H1 (cell line): Measurements from ENCODE around the gene DRD1. TPM values are rescaled to one million over a fixed set of nuclear protein-coding genes. Genes with fewer than 3 reads are reported as not detected.

Experiments
- CTCF ChIA-PET: fragments of 300-600 bp; sonication (Branson Sonifier 250); formaldehyde crosslinking; loops from one replicate; lab custom pipeline; 2021; ENCODE audit not compliant: partially characterized antibody; lab: Charles Lee
- POLR2A ChIA-PET: fragments of 300-600 bp; sonication (Branson Sonifier 250); formaldehyde crosslinking; loops from one replicate; lab custom pipeline; 2021; ENCODE audit warnings: inconsistent platforms; ENCODE audit not compliant: partially characterized antibody; lab: Charles Lee
- DNase-seq, 2 experiments: peaks; one replicate each; pipeline versions ENCODE4 v3.0.0 to v3.0.0-alpha.2; 2010 to 2022; ENCODE audit warnings: low spot score in 2 of 2, low read depth in 1 of 2, mixed read lengths in 1 of 2
- FAIRE-seq: peaks from 2 replicates; lab custom pipeline; 2011; peaks lifted over from hg19 to GRCh38; lab: Jason Lieb, UNC
- H2AFZ ChIP-seq: 2 replicates; pipeline ENCODE4 v1.8.1; 2012; ENCODE audit warnings: low read length, inconsistent platforms
- H2AK5ac ChIP-seq: 2 replicates; pipeline ENCODE4 v1.6.1; 2013; ENCODE audit warnings: low read depth, low read length
- H2BK120ac ChIP-seq: replicated peaks from 2 replicates; pipeline ENCODE3; 2013; ENCODE audit warnings: low read depth, low read length, inconsistent platforms
- H2BK12ac ChIP-seq: 2 replicates; pipeline ENCODE4 v1.6.1; 2013; ENCODE audit warnings: low read depth, low read length
- H2BK15ac ChIP-seq: 2 replicates; pipeline ENCODE4 v1.6.1; 2013; ENCODE audit warnings: low read length
- H2BK20ac ChIP-seq: 2 replicates; pipeline ENCODE4 v1.6.1; 2013; ENCODE audit warnings: low read length
- H2BK5ac ChIP-seq: 2 replicates; pipeline ENCODE4 v1.6.1; 2013; ENCODE audit warnings: low read depth, low read length
- H3K14ac ChIP-seq: 2 replicates; pipeline ENCODE4 v1.6.1; 2013; ENCODE audit warnings: inconsistent platforms; ENCODE audit not compliant: insufficient read length
- H3K18ac ChIP-seq: 2 replicates; pipeline ENCODE4 v1.6.1; 2013; ENCODE audit warnings: low read length; ENCODE audit errors: extremely low read depth
- H3K23ac ChIP-seq: 2 replicates; pipeline ENCODE4 v1.6.1; 2013; ENCODE audit warnings: inconsistent platforms; ENCODE audit not compliant: insufficient read length
- H3K23me2 ChIP-seq: 2 replicates; pipeline ENCODE4 v1.6.1; 2013; ENCODE audit warnings: low read depth, low read length
- H3K27ac ChIP-seq: 2 replicates; pipeline ENCODE4 v1.6.1; 2011; ENCODE audit warnings: low read depth, low read length, inconsistent platforms
- H3K27me3 ChIP-seq, 4 experiments: replicated peaks in 1 of 4; 1 replicate in 1 of 4; 2 replicates in 3 of 4; pipeline versions ENCODE4 v1.6.1 to v1.8.1; 2011 to 2013; ENCODE audit warnings: low read length in 3 of 4, mild to moderate bottlenecking in 3 of 4, inconsistent platforms in 2 of 4, mixed read lengths in 2 of 4, moderate library complexity in 1 of 4; ENCODE audit not compliant: control insufficient read depth in 3 of 4, insufficient read depth in 3 of 4; ENCODE audit errors: extremely low read depth in 1 of 4
- H3K36me3 ChIP-seq, 4 experiments: 2 replicates each; pipeline versions ENCODE4 v1.6.1 to v1.8.1; 2011 to 2013; ENCODE audit warnings: mild to moderate bottlenecking in 4 of 4, low read length in 3 of 4, moderate library complexity in 2 of 4, control low read depth in 1 of 4, inconsistent platforms in 1 of 4; ENCODE audit not compliant: insufficient read depth in 4 of 4, control insufficient read depth in 2 of 4
- H3K4ac ChIP-seq: replicated peaks from 2 replicates; pipeline ENCODE3; 2013; ENCODE audit warnings: low read length, low read depth, mixed read lengths, inconsistent platforms; ENCODE audit not compliant: insufficient read length
- H3K4me1 ChIP-seq, 4 experiments: replicated peaks in 1 of 4; 1 replicate in 1 of 4; 2 replicates in 3 of 4; pipeline versions ENCODE4 v1.6.1 to v1.8.1; 2011 to 2013; ENCODE audit warnings: low read length in 3 of 4, inconsistent platforms in 2 of 4, mixed read lengths in 1 of 4; ENCODE audit not compliant: insufficient read depth in 4 of 4, control insufficient read depth in 3 of 4
- H3K4me2 ChIP-seq, 2 experiments: 2 replicates each; pipeline versions ENCODE4 v1.6.1 to v1.8.1; 2011 to 2013; ENCODE audit warnings: low read depth in 2 of 2, low read length in 2 of 2, control low read depth in 1 of 2, inconsistent platforms in 1 of 2, mild to moderate bottlenecking in 1 of 2; ENCODE audit not compliant: insufficient read depth in 1 of 2
- H3K4me3 ChIP-seq, 4 experiments: fragments of 200-600, 300-600 bp in 1 of 4; sonication (generic), shearing (Covaris generic), sonication (Bioruptor Twin) in 1 of 4; 2 replicates each; pipeline versions ENCODE4 v1.5.1 to v1.8.1; 2011 to 2016; ENCODE audit warnings: low read length in 4 of 4, low read depth in 3 of 4, control low read depth in 2 of 4, inconsistent platforms in 2 of 4, mild to moderate bottlenecking in 2 of 4, mixed read lengths in 1 of 4, moderate library complexity in 1 of 4; ENCODE audit not compliant: insufficient read depth in 2 of 4; ENCODE audit errors: extremely low read depth in 1 of 4
- H3K56ac ChIP-seq: replicated peaks from 2 replicates; pipeline ENCODE3; 2013; ENCODE audit warnings: low read depth, mild to moderate bottlenecking, mixed read lengths, low read length, inconsistent platforms; ENCODE audit not compliant: insufficient read length
- H3K79me1 ChIP-seq: 2 replicates; pipeline ENCODE4 v1.6.1; 2013; ENCODE audit warnings: low read depth, low read length, control low read depth
- H3K79me2 ChIP-seq, 2 experiments: 2 replicates each; pipeline versions ENCODE4 v1.6.1 to v1.8.1; 2012 to 2013; ENCODE audit warnings: low read length in 2 of 2, mild to moderate bottlenecking in 2 of 2, inconsistent platforms in 1 of 2; ENCODE audit not compliant: insufficient read depth in 2 of 2, control insufficient read depth in 1 of 2
- H3K9ac ChIP-seq, 4 experiments: replicated peaks in 1 of 4; 1 replicate in 1 of 4; 2 replicates in 3 of 4; pipeline versions ENCODE4 v1.6.1 to v1.8.1; 2011 to 2013; ENCODE audit warnings: low read depth in 3 of 4, low read length in 3 of 4, control low read depth in 2 of 4, mild to moderate bottlenecking in 2 of 4, moderate library complexity in 2 of 4, inconsistent platforms in 1 of 4; ENCODE audit errors: extremely low read depth in 1 of 4
- H3K9me3 ChIP-seq, 2 experiments: 2 replicates each; pipeline versions ENCODE4 v1.6.1 to v1.8.1; 2012 to 2013; ENCODE audit warnings: mild to moderate bottlenecking in 2 of 2, moderate library complexity in 2 of 2, control low read depth in 1 of 2, inconsistent platforms in 1 of 2, low read depth in 1 of 2, low read length in 1 of 2, mixed read lengths in 1 of 2; ENCODE audit not compliant: insufficient read depth in 2 of 2
- H4K20me1 ChIP-seq, 2 experiments: replicated peaks in 1 of 2; 2 replicates each; pipeline versions ENCODE3 to v1.8.1; 2011 to 2013; ENCODE audit warnings: inconsistent platforms in 2 of 2, low read length in 2 of 2, mild to moderate bottlenecking in 1 of 2; ENCODE audit not compliant: insufficient read depth in 2 of 2, control insufficient read depth in 1 of 2
- H4K5ac ChIP-seq: 2 replicates; pipeline ENCODE4 v1.6.1; 2013; ENCODE audit warnings: low read length, low read depth, mixed read lengths, inconsistent platforms; ENCODE audit not compliant: insufficient read length
- H4K8ac ChIP-seq: 2 replicates; pipeline ENCODE4 v1.8.0; 2013; ENCODE audit warnings: mild to moderate bottlenecking, moderate library complexity, low read length, inconsistent platforms; ENCODE audit not compliant: insufficient read depth; ENCODE audit errors: extremely low read depth
- H4K91ac ChIP-seq: replicated peaks from 2 replicates; pipeline ENCODE3; 2013; ENCODE audit warnings: low read length, mixed read lengths, inconsistent platforms; ENCODE audit not compliant: insufficient read length
- ATF2 ChIP-seq: IDR thresholded peaks from 2 replicates; pipeline ENCODE4 v1.6.1; 2012; ENCODE audit warnings: low read length, inconsistent platforms
- BACH1 ChIP-seq: IDR thresholded peaks from 2 replicates; pipeline ENCODE4 v1.6.1; 2012; ENCODE audit warnings: low read length, improper control_type of control experiment
- HDAC2 ChIP-seq, 2 experiments: fragments of 300-600 bp in 1 of 2; sonication (generic) in 1 of 2; IDR thresholded peaks; 2 replicates each; pipeline ENCODE4 v1.6.1; 2011 to 2012; ENCODE audit warnings: low read depth in 2 of 2, low read length in 2 of 2, mild to moderate bottlenecking in 2 of 2, moderate library complexity in 2 of 2, borderline replicate concordance in 1 of 2, inconsistent platforms in 1 of 2
- HDAC6 ChIP-seq: IDR thresholded peaks from one replicate; pipeline ENCODE4 v1.7.1; 2012; ENCODE audit warnings: low read depth, mild to moderate bottlenecking, inconsistent platforms, low read length, moderate library complexity
- KDM5A ChIP-seq: fragments of 200-600 bp; IDR thresholded peaks from 2 replicates; pipeline ENCODE4 v1.7.1; 2012; ENCODE audit warnings: mild to moderate bottlenecking, low read length, inconsistent platforms, mixed read lengths
- MAFK ChIP-seq: IDR thresholded peaks from 2 replicates; pipeline ENCODE4 v1.6.1; 2012; ENCODE audit warnings: low read depth, mild to moderate bottlenecking, improper control_type of control experiment, low read length
- POU5F1 ChIP-seq: IDR thresholded peaks from 2 replicates; pipeline ENCODE4 v1.6.1; 2011; ENCODE audit warnings: low read depth, mild to moderate bottlenecking, low read length, moderate library complexity
- SAP30 ChIP-seq: fragments of 300-600 bp; sonication (generic); IDR thresholded peaks from 2 replicates; pipeline ENCODE4 v1.7.1; 2012; ENCODE audit warnings: low read length, moderate library complexity, mild to moderate bottlenecking, inconsistent platforms; ENCODE audit not compliant: insufficient read depth, insufficient replicate concordance
- SIN3A ChIP-seq, 2 experiments: IDR thresholded peaks in 1 of 2; conservative IDR thresholded peaks in 1 of 2; 2 replicates each; pipeline ENCODE4 v1.6.1; 2011 to 2012; ENCODE audit warnings: low read length in 2 of 2, improper control_type of control experiment in 1 of 2, low read depth in 1 of 2, mild to moderate bottlenecking in 1 of 2
- SP2 ChIP-seq: IDR thresholded peaks from 2 replicates; pipeline ENCODE4 v1.6.1; 2012; ENCODE audit warnings: mild to moderate bottlenecking, low read length, inconsistent platforms
- TCF12 ChIP-seq: IDR thresholded peaks from 2 replicates; pipeline ENCODE4 v1.6.1; 2011; ENCODE audit warnings: low read depth, mild to moderate bottlenecking, low read length
- YY1 ChIP-seq: IDR thresholded peaks from 2 replicates; pipeline ENCODE4 v1.6.1; 2011; ENCODE audit warnings: low read depth, mild to moderate bottlenecking, low read length
- ZNF274 ChIP-seq: IDR thresholded peaks from 2 replicates; pipeline ENCODE4 v1.7.0; 2012; ENCODE audit warnings: low read length, borderline replicate concordance; ENCODE audit errors: extremely low read depth
- WGBS, 2 experiments: shearing (Covaris generic) in 1 of 2; methylation state at CpG; one replicate each; pipeline versions ENCODE4 v1.1.6 to v1.1.7; 2013 to 2015; ENCODE audit warnings: low lambda C conversion rate in 2 of 2, mixed read lengths in 2 of 2, inconsistent platforms in 1 of 2, low coverage in 1 of 2, missing lambda C conversion rate in 1 of 2; ENCODE audit not compliant: insufficient replicate concordance in 2 of 2, insufficient coverage in 1 of 2, insufficient read length in 1 of 2; ENCODE audit errors: extremely low coverage in 1 of 2, missing lambda C conversion rate in 1 of 2; 5-methylcytosine and 5-hydroxymethylcytosine counted together
- polyA plus RNA-seq, 7 experiments: library from polyadenylated mRNA; depleted of rRNA in 3 of 7; stranded (reverse) in 5 of 7; unstranded in 2 of 7; fragments of >200 nt in 5 of 7; fragments of 200-250 nt in 2 of 7; gene quantifications; 1 replicate in 5 of 7; 2 replicates in 1 of 7; 4 replicates in 1 of 7; pipeline versions ENCODE4 v1.2.1 to v1.2.3, GENCODE V29; 2011 to 2013; ENCODE audit warnings: missing spikeins in 2 of 7, mixed read lengths in 2 of 7
- total RNA-seq: library from RNA; stranded (reverse); fragmentation: NEBNext Ultra II Directional; extraction: Animal tissue kit (Norgen Biotek cat#: 25700); gene quantifications from 2 replicates; pipeline ENCODE4 v1.2.1, GENCODE V29; 2021

DRD1 gene
- total and polyA plus RNA-seq, 2 of the 8 experiments (the other 6 are each of a cell fraction or from before 2014, with no cell fraction given), result 0.03 to 0.19 TPM

GRCh38 chr5:175461370-175461769 is 17.4 kb upstream of the DRD1 start:
- CTCF ChIA-PET, result interaction anchor here (0.8 to 1.9 kb wide), 9 partner anchors 8 to 517 kb away, joined by 3 to 4 read pairs (median 3); partner anchors contain the start of gene SFXN1
- Histone ChIP-seq H3K79me2 (no peaks in the 10 kb centered on the region), H3K14ac (no peak overlapping the region)
- TF ChIP-seq ATF2 (no peak), KDM5A (no peak), HDAC2 (IDR thresholded peaks at IDR 0.05; ENCODE audit: borderline replicate concordance in 1 of 2, low read depth in 2 of 2, low read length in 2 of 2) (no peak), SIN3A (conservative IDR thresholded peaks at IDR 0.05 in 1 of 2, IDR thresholded peaks at IDR 0.05 in 1 of 2; ENCODE audit: low read depth in 1 of 2, low read length in 2 of 2) (no peak), TCF12 (no peak), SP2 (no peak), SAP30 (no peak), BACH1 (no peak), HDAC6 (no peak), MAFK (no peak), YY1 (no peak), ZNF274 (no peak), POU5F1 (no peak)

More at GRCh38 chr5:175461370-175461769, 17.4 kb upstream of the DRD1 start:
- H3K9me3 ChIP-seq, result no peaks in the 10 kb centered on the region
- H3K9ac ChIP-seq, result no peak overlapping the region
- no peaks in the 10 kb centered on the region; a peak in 1 of 7 replicates for H3K4me1 ChIP-seq
- no peaks in the 10 kb centered on the region for H3K27me3 ChIP-seq
- H3K4me2 ChIP-seq, result no peak overlapping the region
- no peak overlapping the region for H3K4me3 ChIP-seq
- H2BK20ac ChIP-seq, result no peak overlapping the region
- no peak overlapping the region for H3K18ac ChIP-seq
- FAIRE-seq, result no peak
- H2AK5ac ChIP-seq, result no peak overlapping the region
- WGBS, 2 experiments, result 93% methylated on average over 13 of the region's 13 CpGs; no CpG with 5 or more reads in 1 of the 2 experiments
- H2AFZ ChIP-seq, result no peak overlapping the region
- no peak overlapping the region for H3K27ac ChIP-seq
- no peak for DNase-seq
- H3K79me1 ChIP-seq, result no peaks in the 10 kb centered on the region
- no peak overlapping the region for H2BK12ac ChIP-seq
- no peak overlapping the region for H3K23ac ChIP-seq
- POLR2A ChIA-PET, result no interaction called here
- no peak overlapping the region for H4K5ac ChIP-seq
- no peak overlapping the region for H3K4ac ChIP-seq
- H3K23me2 ChIP-seq, result no peaks in the 10 kb centered on the region
- H2BK15ac ChIP-seq, result 0 out of 2 replicates have a peak overlapping the region, but pooled peaks have one; percentile 18
- peak overlapping the region; percentile 28 for H4K91ac ChIP-seq
- H4K20me1 ChIP-seq, result no peaks in the 10 kb centered on the region
- no peak overlapping the region for H2BK5ac ChIP-seq
- H4K8ac ChIP-seq, result no peak overlapping the region
- no peak overlapping the region for H2BK120ac ChIP-seq
- H3K56ac ChIP-seq, result no peak overlapping the region
- no peaks in the 10 kb centered on the region for H3K36me3 ChIP-seq
